Peyer's patch (tissue), 4 donors: ENCODE measurements around the gene FOXD2. TPM values are rescaled to one million over a fixed set of nuclear protein-coding genes. Genes with fewer than 3 reads are reported as not detected.

ENCODE experiments used
- DNase-seq, 3 donors: peaks; one replicate each; pipeline ENCODE4 v3.0.0-alpha.2; 2017 to 2019
- H3K27ac ChIP-seq, 4 donors: fragments of 200-600 bp; sonication (generic); one replicate each; pipeline ENCODE4 v1.5.1; 2016 to 2019
- H3K27me3 ChIP-seq, 2 donors: fragments of 200-600 bp; sonication (generic); one replicate each; pipeline ENCODE4 v1.5.1; 2019
- H3K36me3 ChIP-seq, 3 donors: fragments of 200-600 bp; sonication (generic); one replicate each; pipeline ENCODE4 v1.5.1; 2016 to 2019
- H3K4me1 ChIP-seq, 4 donors: fragments of 200-600 bp; sonication (generic); one replicate each; pipeline ENCODE4 v1.5.1; 2016 to 2019
- H3K4me3 ChIP-seq, 4 donors: fragments of 200-600 bp; sonication (generic); 1 replicate in 3 of 4; 2 replicates in 1 of 4; pipeline ENCODE4 v1.5.1; 2016 to 2019; ENCODE audit warnings: mild to moderate bottlenecking in 1 of 4
- H3K9me3 ChIP-seq, 4 donors: fragments of 200-600 bp; sonication (generic); one replicate each; pipeline ENCODE4 v1.5.1; 2016 to 2019; ENCODE audit warnings: mild to moderate bottlenecking in 1 of 4
- POLR2A ChIP-seq, 2 donors: fragments of 450-650 bp; IDR thresholded peaks; one replicate each; pipeline ENCODE4 v1.5.1; 2017; ENCODE audit warnings: antibody characterized with exemption in 2 of 2, mild to moderate bottlenecking in 2 of 2, moderate library complexity in 2 of 2
- total RNA-seq, 4 donors: library from RNA; depleted of rRNA; stranded (reverse); fragments of >200 nt; gene quantifications; one replicate each; pipeline ENCODE4 v1.1.0, GENCODE V29; 2016
- TF ChIP-seq, protein P1 (sequence below), 6 experiments: fragments of 450-650 bp in 4 of 6; fragments of 200-600 bp in 2 of 6; sonication (generic) in 1 of 6; IDR thresholded peaks; one replicate each; pipeline ENCODE4 v1.5.1; 2017 to 2019; ENCODE audit warnings: antibody characterized with exemption in 6 of 6, mild to moderate bottlenecking in 3 of 6, moderate library complexity in 1 of 6

The FOXD2 gene
- total RNA-seq, 4 donors from 2014 or later, result 1.1 to 1.5 (median 1.3) TPM; not detected in 1

DNA sequence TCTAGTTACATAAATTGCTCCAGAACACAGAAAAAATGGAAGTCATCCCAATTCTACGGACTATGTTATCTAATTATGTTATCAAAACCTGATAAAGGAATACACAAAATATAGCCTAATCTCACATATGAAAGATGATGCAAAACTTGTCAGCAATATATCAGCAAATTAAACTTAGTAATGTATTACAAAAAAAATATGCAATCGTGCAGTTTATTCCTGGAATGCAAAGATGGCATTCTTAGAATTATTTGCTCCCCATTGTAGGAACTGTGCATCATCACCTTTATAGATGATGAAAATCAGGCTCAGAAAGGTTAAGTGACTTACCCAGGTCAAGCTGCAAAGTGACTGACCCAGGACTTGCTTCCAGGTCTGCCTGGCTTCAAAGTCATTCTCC is 14.0 kb upstream of the FOXD2 start:
- no peaks in the 10 kb centered on the region for H3K27me3 ChIP-seq

DNA sequence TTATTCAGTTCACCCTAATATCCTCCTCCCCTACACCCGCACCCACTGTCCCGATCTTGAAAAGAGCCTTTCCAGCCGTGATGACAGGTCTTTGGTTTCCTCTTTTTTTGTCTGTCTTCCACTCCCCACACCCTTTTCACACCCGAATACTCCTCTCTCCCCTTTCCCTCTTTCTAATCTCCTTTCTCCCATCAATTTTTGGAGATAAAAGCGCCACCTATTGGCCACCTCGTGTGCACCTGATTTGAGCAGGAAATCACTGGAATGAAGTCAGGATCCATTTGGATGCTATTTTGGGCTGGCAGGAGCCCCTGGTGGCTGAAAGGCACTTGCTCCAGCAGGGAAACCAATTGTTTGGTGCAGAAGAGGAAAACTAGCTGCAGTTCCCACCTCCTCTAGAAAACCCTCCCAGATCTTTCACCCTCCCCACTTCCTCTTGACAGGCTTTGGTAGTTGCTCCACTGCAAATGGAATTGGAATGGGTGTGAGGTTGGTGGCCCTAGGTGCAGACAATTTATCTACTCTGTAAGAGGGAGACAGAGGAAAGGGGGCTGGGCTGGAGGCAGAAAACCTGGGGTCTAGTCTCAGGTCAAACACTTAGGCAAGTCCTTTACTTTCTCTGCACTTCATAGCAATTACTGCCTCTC is 13.4 kb upstream of the FOXD2 start:
- no peak overlapping the region for H3K4me3 ChIP-seq
- H3K36me3 ChIP-seq, result no peaks in the 10 kb centered on the region
- H3K27ac ChIP-seq, result no peak overlapping the region
- DNase-seq, result peak in 1 of 3 donors; percentile 61
- TF ChIP-seq POLR2A (IDR thresholded peaks at IDR 0.05), result no peak
- TF ChIP-seq, protein P1, sequence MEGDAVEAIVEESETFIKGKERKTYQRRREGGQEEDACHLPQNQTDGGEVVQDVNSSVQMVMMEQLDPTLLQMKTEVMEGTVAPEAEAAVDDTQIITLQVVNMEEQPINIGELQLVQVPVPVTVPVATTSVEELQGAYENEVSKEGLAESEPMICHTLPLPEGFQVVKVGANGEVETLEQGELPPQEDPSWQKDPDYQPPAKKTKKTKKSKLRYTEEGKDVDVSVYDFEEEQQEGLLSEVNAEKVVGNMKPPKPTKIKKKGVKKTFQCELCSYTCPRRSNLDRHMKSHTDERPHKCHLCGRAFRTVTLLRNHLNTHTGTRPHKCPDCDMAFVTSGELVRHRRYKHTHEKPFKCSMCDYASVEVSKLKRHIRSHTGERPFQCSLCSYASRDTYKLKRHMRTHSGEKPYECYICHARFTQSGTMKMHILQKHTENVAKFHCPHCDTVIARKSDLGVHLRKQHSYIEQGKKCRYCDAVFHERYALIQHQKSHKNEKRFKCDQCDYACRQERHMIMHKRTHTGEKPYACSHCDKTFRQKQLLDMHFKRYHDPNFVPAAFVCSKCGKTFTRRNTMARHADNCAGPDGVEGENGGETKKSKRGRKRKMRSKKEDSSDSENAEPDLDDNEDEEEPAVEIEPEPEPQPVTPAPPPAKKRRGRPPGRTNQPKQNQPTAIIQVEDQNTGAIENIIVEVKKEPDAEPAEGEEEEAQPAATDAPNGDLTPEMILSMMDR (IDR thresholded peaks at IDR 0.05), result peak in 4 of 6 experiments; percentile 53 to 65 (median 58)
- H3K9me3 ChIP-seq, result no peaks in the 10 kb centered on the region
- H3K4me1 ChIP-seq, result no peaks in the 10 kb centered on the region
- H3K27me3 ChIP-seq, result no peaks in the 10 kb centered on the region

More for the DNA sequence above, 14.0 kb upstream of the FOXD2 start:
- no peaks in the 10 kb centered on the region for H3K36me3 ChIP-seq
- TF ChIP-seq, protein P1 (IDR thresholded peaks at IDR 0.05), result no peak
- no peak for TF ChIP-seq POLR2A (IDR thresholded peaks at IDR 0.05)
- no peaks in the 10 kb centered on the region for H3K4me1 ChIP-seq
- H3K4me3 ChIP-seq, result no peak overlapping the region
- no peaks in the 10 kb centered on the region for H3K9me3 ChIP-seq
- no peak overlapping the region for H3K27ac ChIP-seq
- DNase-seq, result no peak

DNA sequence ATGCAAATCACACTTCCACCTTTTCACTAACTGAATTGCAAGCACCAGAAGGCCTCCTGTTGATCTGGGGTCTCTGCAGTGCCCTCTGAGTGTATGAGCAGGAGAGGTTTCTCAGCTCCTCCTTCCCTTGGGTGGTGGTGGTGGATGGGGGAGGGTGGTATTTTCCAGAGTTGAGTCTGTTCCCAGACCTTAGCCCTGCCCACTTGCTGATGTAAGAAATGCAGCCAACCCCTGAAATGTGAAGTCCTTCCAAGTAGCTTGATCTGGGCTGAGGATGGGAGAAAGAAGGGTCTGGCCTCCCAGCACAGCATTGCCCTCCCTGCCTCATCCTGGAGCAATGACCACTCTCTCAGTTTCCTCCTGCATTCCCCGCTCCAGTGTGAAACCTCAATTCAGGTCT is 6.3 kb upstream of the FOXD2 start:
- H3K27ac ChIP-seq, result no peak overlapping the region
- TF ChIP-seq, protein P1 (IDR thresholded peaks at IDR 0.05), result no peak
- no peak for TF ChIP-seq POLR2A (IDR thresholded peaks at IDR 0.05)
- no peaks in the 10 kb centered on the region for H3K36me3 ChIP-seq
- peaks cover 0 to 18% of the 10 kb centered on the region in 2 donors for H3K27me3 ChIP-seq
- no peak for DNase-seq
- peaks cover 0 to 17% (median 2%) of the 10 kb centered on the region in 4 donors for H3K4me1 ChIP-seq
- H3K4me3 ChIP-seq, result no peak overlapping the region
- no peaks in the 10 kb centered on the region for H3K9me3 ChIP-seq

DNA sequence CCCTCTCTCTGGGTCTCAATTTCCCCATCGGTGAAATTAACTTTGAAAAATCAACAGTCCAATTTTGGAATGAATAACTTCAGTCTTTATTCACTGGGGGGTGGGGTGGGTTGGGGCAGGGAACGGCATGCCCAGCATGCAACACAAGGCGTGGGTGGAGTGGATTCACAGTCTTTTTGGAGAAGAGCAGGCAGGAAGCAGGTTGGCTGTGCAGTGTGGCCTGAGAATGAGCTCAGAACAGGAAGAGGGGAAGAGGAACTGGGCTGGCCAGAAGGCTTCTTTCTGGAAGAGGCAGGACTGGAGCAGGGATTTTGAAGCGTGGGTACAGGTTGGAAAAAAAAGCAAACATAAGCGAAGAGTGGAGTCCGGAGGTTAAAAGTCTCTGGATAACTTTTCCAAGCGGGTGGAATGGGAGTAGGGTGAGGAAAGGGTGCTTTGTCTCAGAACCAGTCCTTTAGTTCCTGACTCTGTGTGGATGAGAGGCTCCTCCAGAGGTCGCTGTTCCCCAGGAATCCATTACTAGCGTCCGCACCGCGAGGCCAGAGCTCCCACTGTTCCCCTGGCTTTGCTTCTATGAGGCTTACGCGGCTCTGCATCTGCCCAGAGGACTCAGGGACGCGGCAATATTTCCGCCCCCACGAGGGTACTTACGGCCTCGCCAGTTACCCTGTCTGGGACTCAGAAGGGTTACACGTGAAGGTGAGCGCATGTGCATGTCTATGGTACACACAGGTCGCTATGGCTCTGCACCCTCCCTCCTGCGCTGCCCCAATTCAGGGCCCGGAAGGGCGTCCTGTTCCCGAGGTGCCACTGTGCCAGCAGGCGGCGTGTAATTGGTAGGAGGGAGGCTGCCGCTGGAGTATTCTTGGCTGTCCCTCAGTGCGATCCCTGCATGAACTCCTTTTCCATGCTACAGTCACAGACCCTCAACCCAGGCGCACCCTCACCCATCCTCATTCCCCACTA is 5.5 kb upstream of the FOXD2 start:
- DNase-seq, result peak in 2 of 3 donors; percentile 70 to 80
- TF ChIP-seq, protein P1 (IDR thresholded peaks at IDR 0.05), result peak in 4 of 6 experiments; percentile 41 to 64 (median 62)
- no peak for TF ChIP-seq POLR2A (IDR thresholded peaks at IDR 0.05)
- H3K9me3 ChIP-seq, result no peaks in the 10 kb centered on the region
- no peak overlapping the region for H3K27ac ChIP-seq
- no peak overlapping the region for H3K4me3 ChIP-seq
- peaks cover 0 to 25% (median 3%) of the 10 kb centered on the region in 4 donors for H3K4me1 ChIP-seq
- no peaks in the 10 kb centered on the region for H3K36me3 ChIP-seq
- peaks cover 0 to 18% of the 10 kb centered on the region in 2 donors for H3K27me3 ChIP-seq

DNA sequence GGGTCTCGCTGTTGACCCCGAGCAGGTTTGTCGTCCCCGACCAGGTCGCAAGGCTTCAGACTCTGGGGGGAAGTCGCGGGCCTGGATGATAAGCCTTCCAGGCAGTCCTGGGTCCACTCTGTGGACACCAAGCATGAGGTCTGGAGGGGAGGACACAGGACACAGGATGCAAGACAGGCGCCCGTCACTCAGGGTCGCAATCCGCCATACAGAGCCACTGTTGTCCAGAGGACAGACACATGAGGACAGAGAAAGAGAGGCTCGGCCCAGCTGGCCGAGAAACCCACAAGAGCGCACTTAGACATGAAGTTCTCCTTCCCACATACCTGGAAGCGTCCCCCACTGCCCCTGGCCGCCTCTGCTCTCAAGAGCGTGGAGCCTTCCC is 4.8 kb upstream of the FOXD2 start:
- peaks cover 0 to 18% of the 10 kb centered on the region in 2 donors for H3K27me3 ChIP-seq
- TF ChIP-seq, protein P1 (IDR thresholded peaks at IDR 0.05), result no peak
- no peak for TF ChIP-seq POLR2A (IDR thresholded peaks at IDR 0.05)
- H3K4me1 ChIP-seq, result peaks cover 0 to 25% (median 3%) of the 10 kb centered on the region in 4 donors
- no peaks in the 10 kb centered on the region for H3K36me3 ChIP-seq
- no peak for DNase-seq
- H3K9me3 ChIP-seq, result no peaks in the 10 kb centered on the region
- H3K27ac ChIP-seq, result no peak overlapping the region
- no peak overlapping the region for H3K4me3 ChIP-seq
